Activated B cell treated with CpG ODN at 0.5 μM for 24 hours (primary cell): ENCODE results near the gene PRLH. TPM values are rescaled to one million over a fixed set of nuclear protein-coding genes. Genes with fewer than 3 reads are reported as not detected.
"Not testable (repeated sequence)": the region's sequence is repeated elsewhere in the genome, so short reads cannot be mapped to it uniquely, and the experiment has no call there.

ENCODE experiments used
- ATAC-seq: fragments of 200-7000 bp; cut with Tn5 transposase; one replicate; pipeline ENCODE4 v1.10.0; 2021; ENCODE audit warnings: low read depth, mild to moderate bottlenecking, moderate library complexity
- CTCF ChIA-PET: fragments of 350-600 bp; sonication (Branson Sonifier 250); formaldehyde crosslinking; loops from one replicate; lab custom pipeline; 2021; ENCODE audit warnings: antibody characterized with exemption; lab: Charles Lee
- POLR2A ChIA-PET: fragments of 350-600 bp; sonication (Branson Sonifier 250); formaldehyde crosslinking; loops from one replicate; lab custom pipeline; 2021; ENCODE audit warnings: antibody characterized with exemption; lab: Charles Lee
- DNase-seq: peaks from one replicate; pipeline ENCODE4 v3.0.0; 2022
- H3K27ac Mint-ChIP-seq: one replicate; pipeline ENCODE4 v1.8.0; 2020; ENCODE audit warnings: mixed read lengths
- H3K27me3 Mint-ChIP-seq: one replicate; pipeline ENCODE4 v1.8.0; 2021; ENCODE audit warnings: mixed read lengths
- H3K36me3 Mint-ChIP-seq: one replicate; pipeline ENCODE4 v1.8.0; 2021; ENCODE audit warnings: low read depth, mixed read lengths
- H3K4me1 Mint-ChIP-seq: one replicate; pipeline ENCODE4 v1.8.0; 2021; ENCODE audit warnings: mixed read lengths
- H3K4me3 Mint-ChIP-seq: one replicate; pipeline ENCODE4 v1.8.0; 2020; ENCODE audit warnings: mild to moderate bottlenecking, mixed read lengths
- H3K9me3 Mint-ChIP-seq: one replicate; pipeline ENCODE4 v1.8.0; 2020; ENCODE audit warnings: mixed read lengths
- intact Hi-C: fragments of 100-400 bp; cut with micrococcal nuclease; formaldehyde crosslinking; loops from one replicate; pipeline ENCODE4 v1.15.1; 2024
- total RNA-seq: library from RNA; stranded (reverse); gene quantifications from 2 replicates; pipeline ENCODE4 v1.2.3, GENCODE V29; 2022
- TF ChIP-seq, protein P1 (sequence below): fragments of 200-600 bp; IDR thresholded peaks from one replicate; pipeline ENCODE4 v1.8.0; 2022; ENCODE audit warnings: antibody characterized with exemption, mild to moderate bottlenecking

The PRLH gene
- total RNA-seq, 1 donor from 2014 or later: not detected

DNA sequence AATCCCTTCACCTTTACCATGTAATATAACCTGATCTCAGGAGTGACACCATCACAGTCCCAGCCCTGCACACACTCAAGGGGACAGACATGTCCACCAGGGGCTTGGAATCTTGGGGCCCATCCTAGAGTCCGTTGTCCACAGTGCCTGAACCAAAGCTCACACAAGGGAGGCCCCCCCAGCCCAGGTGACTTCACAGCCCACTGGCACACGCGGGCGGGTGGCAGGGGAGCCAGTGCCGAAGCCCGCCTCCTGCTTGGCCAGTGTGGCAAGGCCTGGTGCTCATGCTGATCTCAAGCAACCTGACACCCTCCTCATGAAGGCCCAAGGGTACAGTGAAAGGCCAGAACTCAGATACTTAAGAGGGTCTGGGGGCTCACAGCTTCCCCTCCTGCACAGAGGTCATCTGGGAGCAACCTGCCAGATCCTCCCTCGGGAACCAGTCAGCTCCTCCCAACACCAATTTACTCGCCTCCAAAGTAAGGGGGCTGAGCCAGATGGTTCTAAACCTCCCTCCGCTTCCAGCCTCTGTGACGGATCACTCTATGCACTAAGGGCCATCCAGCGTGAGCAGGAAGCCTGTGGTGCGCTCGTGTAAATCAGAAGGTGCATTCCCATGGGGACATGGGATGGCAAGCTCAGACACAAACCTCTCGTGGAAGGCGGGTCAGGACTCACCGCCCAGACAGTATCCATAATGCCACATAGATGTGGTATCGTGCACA is 27.4 kb downstream of the PRLH start:
- POLR2A ChIA-PET: no interaction called here
- Mint-ChIP-seq H3K9me3 (no peaks in the 10 kb centered on the region), H3K4me3 (no peak overlapping the region), H3K27me3 (no peaks in the 10 kb centered on the region), H3K36me3 (no peaks in the 10 kb centered on the region), H3K27ac (no peak overlapping the region), H3K4me1 (peaks cover 13% of the 10 kb centered on the region)
- CTCF ChIA-PET: no interaction called here
- no peak for ATAC-seq
- TF ChIP-seq, protein P1, sequence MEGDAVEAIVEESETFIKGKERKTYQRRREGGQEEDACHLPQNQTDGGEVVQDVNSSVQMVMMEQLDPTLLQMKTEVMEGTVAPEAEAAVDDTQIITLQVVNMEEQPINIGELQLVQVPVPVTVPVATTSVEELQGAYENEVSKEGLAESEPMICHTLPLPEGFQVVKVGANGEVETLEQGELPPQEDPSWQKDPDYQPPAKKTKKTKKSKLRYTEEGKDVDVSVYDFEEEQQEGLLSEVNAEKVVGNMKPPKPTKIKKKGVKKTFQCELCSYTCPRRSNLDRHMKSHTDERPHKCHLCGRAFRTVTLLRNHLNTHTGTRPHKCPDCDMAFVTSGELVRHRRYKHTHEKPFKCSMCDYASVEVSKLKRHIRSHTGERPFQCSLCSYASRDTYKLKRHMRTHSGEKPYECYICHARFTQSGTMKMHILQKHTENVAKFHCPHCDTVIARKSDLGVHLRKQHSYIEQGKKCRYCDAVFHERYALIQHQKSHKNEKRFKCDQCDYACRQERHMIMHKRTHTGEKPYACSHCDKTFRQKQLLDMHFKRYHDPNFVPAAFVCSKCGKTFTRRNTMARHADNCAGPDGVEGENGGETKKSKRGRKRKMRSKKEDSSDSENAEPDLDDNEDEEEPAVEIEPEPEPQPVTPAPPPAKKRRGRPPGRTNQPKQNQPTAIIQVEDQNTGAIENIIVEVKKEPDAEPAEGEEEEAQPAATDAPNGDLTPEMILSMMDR: no peak
- no peak for DNase-seq
- intact Hi-C loops: no loop called here

- no peaks in the 10 kb centered on the region for H3K36me3 Mint-ChIP-seq
- CTCF ChIA-PET: interaction anchor here (1.0 kb wide), 1 partner anchor 23 kb away, joined by 3 read pairs; no protein-coding TSS in a partner anchor
- H3K4me3 Mint-ChIP-seq: no peak overlapping the region
- ATAC-seq (no peak), DNase-seq (no peak)
- intact Hi-C loops: no loop called here
- POLR2A ChIA-PET: no interaction called here
- no peaks in the 10 kb centered on the region for H3K27me3 Mint-ChIP-seq
- TF ChIP-seq, protein P1: no peak
- no peaks in the 10 kb centered on the region for H3K9me3 Mint-ChIP-seq
- H3K27ac Mint-ChIP-seq: no peak overlapping the region
- H3K4me1 Mint-ChIP-seq: peaks cover 13% of the 10 kb centered on the region
Measured at GRCh38 chr2:237594514-237594871, 28.1 kb downstream of the PRLH start.

DNA sequence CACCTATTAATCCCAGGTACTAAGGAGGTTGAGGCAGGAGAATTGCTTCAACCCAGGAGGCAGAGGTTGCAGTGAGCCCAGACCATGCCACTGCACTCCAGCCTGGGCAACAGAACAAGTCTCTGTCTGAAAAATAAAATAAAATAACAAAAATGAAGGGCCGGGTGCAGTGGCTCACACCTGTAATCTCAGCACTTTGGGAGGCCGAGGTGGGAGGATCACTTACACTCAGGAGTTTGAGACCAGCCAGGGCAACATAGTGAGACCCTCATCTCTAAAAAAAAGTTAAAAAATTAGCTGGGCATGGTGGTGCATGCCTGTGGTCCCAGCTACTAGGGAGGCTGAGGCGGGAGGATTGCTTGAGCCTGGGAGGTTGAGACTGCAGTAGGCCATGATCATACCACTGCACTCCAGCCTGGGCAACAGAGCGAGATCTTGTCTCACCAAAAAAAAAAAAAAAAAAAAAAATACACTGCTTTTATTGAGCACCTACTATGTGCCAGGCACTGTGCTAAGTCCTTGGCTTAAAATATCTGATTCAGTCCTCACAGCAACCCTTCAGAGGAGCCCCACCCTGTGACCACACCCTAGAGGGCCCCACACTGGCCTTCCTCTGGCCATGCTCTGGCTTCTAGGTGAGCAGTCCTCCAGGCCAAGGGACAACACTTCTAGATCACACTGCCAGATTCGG is 29.6 kb downstream of the PRLH start:
- not testable (repeated sequence) for ATAC-seq
- peaks cover 13% of the 10 kb centered on the region for H3K4me1 Mint-ChIP-seq

GRCh38 chr2:237596520-237597195 is 30.3 kb downstream of the PRLH start:
- Mint-ChIP-seq H3K4me1 (peaks cover 7% of the 10 kb centered on the region), H3K36me3 (no peaks in the 10 kb centered on the region), H3K9me3 (no peaks in the 10 kb centered on the region), H3K4me3 (no peak overlapping the region), H3K27ac (no peak overlapping the region), H3K27me3 (no peaks in the 10 kb centered on the region)
- ATAC-seq (no peak), DNase-seq (no peak)
- TF ChIP-seq, protein P1: no peak
- ChIA-PET POLR2A (no interaction called here), CTCF (no interaction called here)
- intact Hi-C loops: no loop called here

More for the DNA sequence above, 29.6 kb downstream of the PRLH start:
- POLR2A ChIA-PET, CTCF ChIA-PET, H3K36me3 Mint-ChIP-seq, H3K4me3 Mint-ChIP-seq, DNase-seq, H3K9me3 Mint-ChIP-seq, intact Hi-C loops, H3K27ac Mint-ChIP-seq, H3K27me3 Mint-ChIP-seq: not testable (repeated sequence)

DNA sequence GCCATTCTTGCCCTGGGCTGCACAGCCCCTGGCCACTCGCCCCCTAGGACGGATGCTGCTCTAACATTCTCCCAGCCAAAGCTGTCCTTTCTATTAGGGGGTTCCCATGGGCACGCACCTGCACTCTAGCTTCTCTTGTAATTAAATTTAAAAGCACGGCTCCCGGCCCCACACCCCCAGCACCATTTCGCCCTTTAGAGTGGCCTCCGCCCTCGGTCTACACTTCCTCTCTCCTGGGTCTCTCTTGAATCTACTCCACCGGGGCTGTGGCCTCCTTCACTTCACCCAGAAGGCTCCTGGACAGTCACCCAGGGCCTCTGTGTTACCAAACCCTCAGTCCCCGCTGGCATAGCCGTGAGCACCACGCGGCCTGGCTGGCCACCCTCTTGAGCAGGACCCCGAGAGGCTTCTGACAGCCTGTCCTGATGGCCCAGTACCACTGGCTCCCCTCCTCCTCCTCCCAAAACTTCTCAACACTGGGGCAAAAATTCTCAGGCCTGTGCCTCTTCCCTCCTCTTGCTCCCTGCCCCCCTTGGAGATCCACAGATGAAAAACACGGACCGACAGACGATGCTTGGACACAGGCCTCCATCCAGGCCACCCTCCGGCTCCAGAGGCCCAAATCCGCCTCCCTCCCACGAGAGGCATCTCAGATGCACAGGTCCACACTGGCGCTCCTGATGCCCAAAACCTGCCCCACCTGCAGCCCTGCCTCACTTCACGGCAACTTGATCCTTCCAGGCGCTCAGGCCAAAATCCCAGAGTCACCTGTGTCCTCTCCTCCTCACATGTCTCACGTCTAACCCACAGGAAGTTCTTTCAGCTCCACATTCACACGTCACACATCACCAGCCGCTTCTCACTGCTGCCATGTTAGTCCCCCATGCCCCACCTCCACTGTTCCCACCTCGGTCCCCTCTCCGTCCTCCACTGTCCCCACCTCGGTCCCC is 31.1 kb downstream of the PRLH start:
- ChIA-PET POLR2A (no interaction called here), CTCF (no interaction called here)
- no peak for ATAC-seq
- Mint-ChIP-seq H3K4me1 (peaks cover 10% of the 10 kb centered on the region), H3K4me3 (no peak overlapping the region), H3K36me3 (no peaks in the 10 kb centered on the region), H3K27ac (no peak overlapping the region), H3K9me3 (no peaks in the 10 kb centered on the region), H3K27me3 (no peaks in the 10 kb centered on the region)
- intact Hi-C loops: no loop called here
- DNase-seq: no peak
- TF ChIP-seq, protein P1: no peak
